WERI-Rb-1 (cell line): ENCODE measurements around the gene DPT.

Experiments
- DNase-seq: peaks from one replicate; pipeline ENCODE4 v3.0.0-alpha.2; 2020
- H3K27ac ChIP-seq: fragments of 250-450 bp; sonication (Bioruptor Pico); 2 replicates; pipeline ENCODE4 v1.5.1; 2020; ENCODE audit warnings: mild to moderate bottlenecking, moderate library complexity
- H3K27me3 ChIP-seq: fragments of 250-450 bp; sonication (Bioruptor Pico); 2 replicates; pipeline ENCODE4 v1.5.1; 2021; ENCODE audit warnings: mild to moderate bottlenecking, low read depth, moderate library complexity; ENCODE audit not compliant: insufficient read depth, severe bottlenecking
- H3K36me3 ChIP-seq: fragments of 250-450 bp; sonication (Bioruptor Pico); 2 replicates; pipeline ENCODE4 v1.5.1; 2020; ENCODE audit warnings: mild to moderate bottlenecking, moderate library complexity
- H3K4me3 ChIP-seq: 2 replicates; pipeline ENCODE4 v1.5.1; 2011; ENCODE audit warnings: low read depth, mild to moderate bottlenecking, control low read depth, low read length
- H3K9me3 ChIP-seq: fragments of 250-450 bp; sonication (Bioruptor Pico); 2 replicates; pipeline ENCODE4 v1.5.1; 2021; ENCODE audit warnings: mild to moderate bottlenecking, moderate library complexity; ENCODE audit not compliant: severe bottlenecking
- TF ChIP-seq, protein P1 (sequence below): IDR thresholded peaks from 2 replicates; pipeline ENCODE4 v1.5.1; 2011; ENCODE audit warnings: low read depth, mild to moderate bottlenecking, control low read depth, inconsistent platforms, low read length

DPT gene

DNA sequence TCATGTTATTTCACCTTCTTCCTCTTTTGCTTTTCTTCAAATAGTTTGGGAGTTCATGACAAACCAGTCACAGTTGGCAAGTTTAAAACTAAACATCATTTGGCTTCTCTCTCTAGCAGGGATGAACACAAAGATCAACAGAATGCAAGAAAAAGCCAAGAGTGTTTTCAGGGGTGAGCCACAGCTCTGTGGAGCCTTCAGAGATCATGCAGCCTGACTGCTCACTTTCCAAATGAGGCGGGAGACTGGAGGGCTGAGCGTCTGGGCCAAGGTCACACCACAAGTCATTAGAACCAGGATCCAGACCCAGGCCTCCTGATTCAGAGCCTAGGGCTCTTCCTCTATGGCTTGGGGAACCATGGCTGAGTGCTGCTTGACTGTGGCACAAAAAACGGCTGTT, 2.7 kb downstream of the DPT start:
- Histone ChIP-seq H3K36me3 (no peaks in the 10 kb centered on the region), H3K4me3 (no peak overlapping the region), H3K27ac (no peak overlapping the region), H3K9me3 (no peaks in the 10 kb centered on the region), H3K27me3 (no peaks in the 10 kb centered on the region)
- DNase-seq = no peak
- TF ChIP-seq, protein P1, sequence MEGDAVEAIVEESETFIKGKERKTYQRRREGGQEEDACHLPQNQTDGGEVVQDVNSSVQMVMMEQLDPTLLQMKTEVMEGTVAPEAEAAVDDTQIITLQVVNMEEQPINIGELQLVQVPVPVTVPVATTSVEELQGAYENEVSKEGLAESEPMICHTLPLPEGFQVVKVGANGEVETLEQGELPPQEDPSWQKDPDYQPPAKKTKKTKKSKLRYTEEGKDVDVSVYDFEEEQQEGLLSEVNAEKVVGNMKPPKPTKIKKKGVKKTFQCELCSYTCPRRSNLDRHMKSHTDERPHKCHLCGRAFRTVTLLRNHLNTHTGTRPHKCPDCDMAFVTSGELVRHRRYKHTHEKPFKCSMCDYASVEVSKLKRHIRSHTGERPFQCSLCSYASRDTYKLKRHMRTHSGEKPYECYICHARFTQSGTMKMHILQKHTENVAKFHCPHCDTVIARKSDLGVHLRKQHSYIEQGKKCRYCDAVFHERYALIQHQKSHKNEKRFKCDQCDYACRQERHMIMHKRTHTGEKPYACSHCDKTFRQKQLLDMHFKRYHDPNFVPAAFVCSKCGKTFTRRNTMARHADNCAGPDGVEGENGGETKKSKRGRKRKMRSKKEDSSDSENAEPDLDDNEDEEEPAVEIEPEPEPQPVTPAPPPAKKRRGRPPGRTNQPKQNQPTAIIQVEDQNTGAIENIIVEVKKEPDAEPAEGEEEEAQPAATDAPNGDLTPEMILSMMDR = no peak

DNA sequence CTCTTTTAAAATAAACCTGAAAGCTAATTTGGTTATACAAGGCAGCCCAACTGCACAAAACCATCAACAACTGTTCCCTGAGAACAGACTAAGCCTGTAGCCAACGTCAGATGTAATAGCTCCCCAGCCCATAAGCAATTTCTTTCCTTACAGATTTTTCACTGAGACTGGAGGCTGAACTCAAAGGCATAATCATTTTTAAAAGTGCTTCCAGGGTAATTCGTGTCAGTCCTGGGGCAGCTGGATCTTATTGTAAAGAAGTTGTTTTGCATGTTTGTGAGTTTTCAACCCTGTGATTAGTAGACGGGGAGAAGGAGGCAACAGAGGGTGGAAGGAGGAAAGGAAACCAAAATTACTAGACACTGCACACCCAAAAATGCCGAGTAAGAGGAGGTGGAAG, 3.2 kb downstream of the DPT start:
- no peaks in the 10 kb centered on the region for H3K9me3 ChIP-seq
- TF ChIP-seq, protein P1 = no peak

DNA sequence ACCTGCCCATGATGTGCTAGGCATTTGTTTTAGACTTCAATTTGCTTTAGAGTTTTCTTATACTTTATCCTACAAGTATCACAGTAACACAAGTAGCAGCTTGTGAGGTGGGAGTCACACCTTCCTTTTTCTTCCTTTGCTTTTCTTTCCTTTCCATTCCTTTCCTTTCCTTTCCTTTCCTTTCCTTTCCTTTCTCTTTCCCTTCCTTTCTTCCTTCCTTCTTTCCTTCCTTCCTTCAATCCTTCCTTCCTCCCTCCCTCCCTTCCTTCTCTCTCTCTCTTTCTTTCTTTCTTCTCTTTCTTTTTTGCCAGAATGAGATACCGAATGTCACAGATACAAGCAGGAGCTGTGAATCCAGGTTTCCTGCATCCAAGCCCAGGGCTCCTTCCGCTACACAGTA, 3.9 kb downstream of the DPT start:
- no peak overlapping the region for H3K27ac ChIP-seq
- no peaks in the 10 kb centered on the region for H3K27me3 ChIP-seq
- no peaks in the 10 kb centered on the region for H3K36me3 ChIP-seq
- TF ChIP-seq, protein P1 = no peak
- H3K9me3 ChIP-seq = no peaks in the 10 kb centered on the region
- no peak overlapping the region for H3K4me3 ChIP-seq
- DNase-seq = no peak

More for the DNA sequence above, 3.2 kb downstream of the DPT start:
- H3K27me3 ChIP-seq = no peaks in the 10 kb centered on the region
- H3K4me3 ChIP-seq = no peak overlapping the region
- DNase-seq = no peak
- H3K36me3 ChIP-seq = no peaks in the 10 kb centered on the region
- no peak overlapping the region for H3K27ac ChIP-seq

DNA sequence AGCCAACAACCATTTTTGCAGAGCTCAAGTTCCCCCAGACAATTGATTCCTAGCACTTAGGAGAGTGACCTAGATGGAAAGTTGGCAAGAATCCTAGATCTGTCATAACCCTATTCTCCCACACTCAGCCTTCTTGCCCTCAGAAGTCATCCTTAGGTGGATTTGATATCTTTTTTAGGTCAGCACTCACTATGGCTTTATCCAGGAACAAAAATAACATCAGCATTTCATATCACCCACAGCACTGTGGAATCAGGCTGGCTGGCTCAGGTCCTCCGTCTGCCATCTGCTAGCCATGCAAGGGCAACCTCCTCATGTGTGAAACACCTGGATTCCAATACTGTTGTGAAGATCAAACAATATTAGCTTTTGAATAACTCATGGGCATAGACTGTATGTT, 6.0 kb downstream of the DPT start:
- no peak overlapping the region for H3K27ac ChIP-seq
- H3K27me3 ChIP-seq = no peaks in the 10 kb centered on the region
- H3K9me3 ChIP-seq = no peaks in the 10 kb centered on the region
- DNase-seq = no peak
- H3K4me3 ChIP-seq = no peak overlapping the region
- TF ChIP-seq, protein P1 = no peak
- no peaks in the 10 kb centered on the region for H3K36me3 ChIP-seq

DNA sequence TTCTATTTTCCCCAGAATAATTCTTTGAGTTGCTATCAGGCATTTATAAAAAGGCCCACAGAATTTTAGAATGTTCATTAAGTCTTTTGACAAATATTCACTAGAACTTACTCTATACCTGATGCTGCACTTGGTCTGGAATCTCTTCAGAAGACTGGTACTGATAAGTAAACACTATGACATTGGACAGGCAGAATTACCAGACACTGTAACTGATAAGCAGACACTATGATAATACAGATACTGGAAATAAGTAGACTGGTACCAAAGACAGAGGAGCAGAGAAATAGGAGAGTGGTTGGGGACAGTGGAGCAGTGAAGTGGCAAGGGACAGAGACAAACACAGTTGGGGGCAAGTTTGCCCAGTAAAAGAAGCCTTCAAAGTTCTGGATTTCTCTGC, 8.2 kb downstream of the DPT start:
- no peaks in the 10 kb centered on the region for H3K9me3 ChIP-seq
- no peaks in the 10 kb centered on the region for H3K27me3 ChIP-seq
- no peak for DNase-seq
- H3K27ac ChIP-seq = no peak overlapping the region
- no peak overlapping the region for H3K4me3 ChIP-seq
- no peaks in the 10 kb centered on the region for H3K36me3 ChIP-seq
- TF ChIP-seq, protein P1 = no peak

DNA sequence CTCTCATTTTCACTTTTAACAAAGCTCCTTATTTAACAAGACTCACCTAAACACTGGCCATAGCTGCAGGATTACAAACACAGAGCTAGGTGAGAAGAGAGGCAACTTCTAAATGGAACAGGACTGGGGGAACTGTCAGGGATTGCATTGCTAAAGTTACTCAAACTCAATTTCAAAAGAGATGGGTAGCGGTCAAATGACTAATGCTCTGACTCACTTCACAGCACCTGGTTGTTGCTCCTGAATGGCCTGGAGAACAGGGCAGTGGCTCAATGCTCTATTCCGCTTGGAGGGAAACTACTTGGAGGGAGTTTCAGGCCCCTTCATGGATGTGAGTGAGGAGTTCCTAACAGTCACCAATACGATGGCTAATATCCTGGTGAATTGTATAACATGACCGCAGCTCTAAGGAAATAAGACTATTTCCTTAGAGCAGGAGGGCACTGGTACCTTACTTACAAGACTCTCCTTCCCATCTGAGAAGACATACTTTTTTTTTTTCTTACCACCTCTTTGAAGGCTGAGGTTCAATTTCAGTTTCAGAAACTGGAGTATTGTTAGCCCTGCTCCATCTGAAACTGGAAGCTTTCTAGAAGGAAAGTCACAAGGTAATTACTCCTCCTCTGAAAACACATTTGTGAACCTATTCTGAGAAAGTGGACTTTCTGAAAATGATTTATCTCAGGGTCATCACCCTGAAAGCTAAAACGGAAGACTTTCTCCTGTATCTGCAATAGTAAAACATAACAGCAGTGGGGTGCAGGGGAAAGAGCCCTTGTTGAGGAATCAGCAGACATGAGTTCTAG, 9.5 kb downstream of the DPT start:
- no peaks in the 10 kb centered on the region for H3K27me3 ChIP-seq
- no peak for DNase-seq
- no peak overlapping the region for H3K4me3 ChIP-seq
- TF ChIP-seq, protein P1 = no peak
- no peak overlapping the region for H3K27ac ChIP-seq
- no peaks in the 10 kb centered on the region for H3K9me3 ChIP-seq
- no peaks in the 10 kb centered on the region for H3K36me3 ChIP-seq
